Stimulated activated CD4-positive, alpha-beta T cell treated with anti-CD3 and anti-CD28 coated beads, Interleukin-2, amount 100 ng/mL, for 24 hours (primary cell): ENCODE data around the gene CADM2.
"Not testable (repeated sequence)": the region's sequence is repeated elsewhere in the genome, so short reads cannot be mapped to it uniquely, and the experiment has no call there.

Experiments
- DNase-seq, 2 donors: peaks; one replicate each; pipeline ENCODE4 v3.0.0-alpha.2; 2020

Gene CADM2

DNA sequence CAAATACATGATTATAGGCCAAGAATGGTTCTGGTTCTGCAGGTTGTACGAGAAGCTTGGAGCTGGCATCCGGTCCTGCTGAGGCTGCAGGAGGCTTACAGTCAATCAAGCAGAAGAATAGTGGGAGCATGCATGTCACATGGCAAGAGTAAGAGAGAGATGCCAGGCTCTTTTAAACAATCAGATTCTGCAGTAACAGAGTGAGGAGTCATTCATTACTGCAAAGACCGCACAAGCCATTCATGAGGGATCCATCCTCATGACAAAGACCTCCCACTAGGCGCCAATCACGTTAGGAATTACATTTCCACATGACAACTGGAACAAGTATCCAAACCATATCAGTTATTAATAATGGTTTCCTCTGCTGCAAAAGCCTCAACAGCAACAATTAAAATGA lies 536.8 kb downstream of the CADM2 start:
- no peak for DNase-seq

GRCh38 chr3:85498177-85498576 lies 539.4 kb downstream of the CADM2 start:
- DNase-seq, result no peak

DNA sequence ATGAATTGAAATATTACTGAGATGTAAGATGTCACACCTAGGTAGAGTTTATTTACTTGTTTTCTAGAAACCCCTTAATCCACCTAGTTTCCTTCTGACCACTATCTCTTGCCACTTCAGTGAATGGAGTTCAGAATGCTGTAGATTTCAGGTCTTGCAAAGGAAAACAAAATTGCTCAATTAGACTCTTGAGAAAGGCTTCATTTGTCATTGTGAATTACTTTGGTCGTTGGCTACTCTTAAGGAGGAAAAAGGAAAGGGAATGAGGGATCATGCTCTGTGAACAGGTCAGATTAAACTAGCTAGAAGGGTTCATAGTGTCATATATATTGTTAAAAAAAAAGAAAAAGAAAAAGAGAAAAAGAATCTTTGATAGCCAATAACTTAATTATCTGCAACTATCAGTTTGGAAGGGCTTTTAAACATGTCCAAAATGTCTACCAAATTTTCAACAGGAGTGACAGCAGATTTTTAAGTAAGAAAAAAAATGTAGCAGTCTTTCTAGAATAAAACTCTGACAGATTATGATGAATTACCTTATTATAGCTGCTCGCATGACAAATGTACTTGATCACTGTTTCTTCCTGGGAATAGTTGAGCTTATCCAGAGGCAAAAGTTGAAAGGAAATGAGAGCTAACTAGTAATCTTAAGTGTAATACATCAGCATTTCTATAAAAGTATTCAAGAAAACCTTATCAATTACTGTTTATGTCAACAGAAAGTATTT lies 543.5 kb downstream of the CADM2 start:
- DNase-seq, result no peak

- DNase-seq, result not testable (repeated sequence)
Observed at GRCh38 chr3:85504129-85504784, 545.5 kb downstream of the CADM2 start.

- not testable (repeated sequence) for DNase-seq
Observed at GRCh38 chr3:85504785-85505511, 546.2 kb downstream of the CADM2 start.

GRCh38 chr3:85507052-85507451 lies 548.3 kb downstream of the CADM2 start:
- DNase-seq, result not testable (repeated sequence)

- no peak for DNase-seq
Observed at GRCh38 chr3:85508659-85509058, 549.9 kb downstream of the CADM2 start.

DNA sequence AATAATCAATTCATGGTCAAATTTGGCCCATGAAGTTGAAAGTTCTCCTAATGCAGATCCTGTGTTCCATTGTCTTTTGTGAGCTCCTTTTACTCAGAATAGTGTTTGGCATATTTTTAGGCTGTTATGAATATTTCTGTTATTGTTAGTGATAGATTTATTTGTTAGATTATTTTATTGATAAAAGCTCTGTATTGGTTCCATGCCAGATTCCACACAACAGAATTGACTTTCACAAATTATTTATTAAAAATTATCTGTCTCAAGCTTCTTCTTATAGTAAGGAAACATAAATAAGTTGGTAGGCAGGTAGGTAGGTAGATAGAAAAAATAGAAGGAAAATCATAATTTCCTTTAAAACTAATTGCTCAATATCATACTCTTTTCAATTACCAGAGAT lies 557.4 kb downstream of the CADM2 start:
- no peak for DNase-seq

DNA sequence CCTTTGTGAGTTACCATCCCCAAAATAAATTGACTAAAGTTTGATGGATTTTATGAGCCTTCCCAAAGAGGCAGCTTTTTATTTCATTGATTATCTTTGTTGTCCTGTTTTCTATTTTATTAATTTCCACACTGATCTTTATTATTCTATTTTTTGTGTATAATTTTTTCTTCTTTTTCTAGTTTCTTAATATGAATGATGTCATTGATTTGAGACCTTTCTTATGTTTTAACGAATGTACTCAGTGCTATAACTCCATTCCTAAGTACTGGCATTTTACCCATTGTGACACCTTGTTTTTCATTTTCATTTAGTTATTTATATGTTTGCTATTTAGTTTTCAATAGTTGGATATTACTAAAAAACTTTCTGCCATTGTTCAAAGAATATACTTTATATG lies 565.3 kb downstream of the CADM2 start:
- DNase-seq, result no peak

GRCh38 chr3:85525264-85525663 lies 566.5 kb downstream of the CADM2 start:
- no peak for DNase-seq

- DNase-seq, result no peak
Observed at GRCh38 chr3:85533586-85533985, 574.8 kb downstream of the CADM2 start.

DNA sequence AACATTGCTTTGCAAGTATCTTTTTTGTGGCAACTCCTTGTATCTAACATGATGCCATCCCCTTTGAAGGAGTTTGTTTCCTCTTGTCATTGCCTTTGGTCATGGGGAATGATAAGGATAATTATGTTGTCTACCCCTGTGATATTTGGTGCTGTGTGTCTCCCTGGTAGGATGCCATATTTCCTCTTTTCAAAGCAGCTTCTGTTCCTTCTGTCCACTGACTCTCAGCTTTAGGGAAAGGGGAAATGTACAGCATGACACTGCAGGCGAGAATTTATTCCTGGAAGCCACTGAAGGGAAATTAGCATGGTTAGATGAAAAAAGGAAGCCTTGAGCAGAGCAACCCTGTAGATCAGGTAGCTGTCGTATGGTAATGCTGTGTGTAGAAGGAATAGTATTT lies 576.7 kb downstream of the CADM2 start:
- no peak for DNase-seq

DNA sequence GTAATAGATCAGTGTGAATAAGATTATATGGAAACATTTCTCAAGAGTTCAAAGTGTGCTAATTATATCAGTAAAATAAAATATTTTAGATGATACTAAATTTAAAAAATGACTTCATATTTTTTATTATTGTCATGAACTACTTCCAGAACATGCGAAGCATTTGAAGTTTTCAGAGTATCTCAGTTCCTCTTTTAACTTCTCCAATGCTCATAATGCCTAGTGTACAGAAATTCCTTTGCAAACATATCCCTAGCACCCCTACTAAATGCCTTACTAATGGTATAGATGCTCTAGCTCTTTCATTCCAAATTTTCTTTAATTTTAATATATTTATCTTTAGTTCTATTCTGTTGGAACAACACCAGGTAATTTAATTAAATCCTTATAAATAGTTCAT lies 580.4 kb downstream of the CADM2 start:
- no peak for DNase-seq

GRCh38 chr3:85554153-85554552 lies 595.4 kb downstream of the CADM2 start:
- DNase-seq, result no peak

DNA sequence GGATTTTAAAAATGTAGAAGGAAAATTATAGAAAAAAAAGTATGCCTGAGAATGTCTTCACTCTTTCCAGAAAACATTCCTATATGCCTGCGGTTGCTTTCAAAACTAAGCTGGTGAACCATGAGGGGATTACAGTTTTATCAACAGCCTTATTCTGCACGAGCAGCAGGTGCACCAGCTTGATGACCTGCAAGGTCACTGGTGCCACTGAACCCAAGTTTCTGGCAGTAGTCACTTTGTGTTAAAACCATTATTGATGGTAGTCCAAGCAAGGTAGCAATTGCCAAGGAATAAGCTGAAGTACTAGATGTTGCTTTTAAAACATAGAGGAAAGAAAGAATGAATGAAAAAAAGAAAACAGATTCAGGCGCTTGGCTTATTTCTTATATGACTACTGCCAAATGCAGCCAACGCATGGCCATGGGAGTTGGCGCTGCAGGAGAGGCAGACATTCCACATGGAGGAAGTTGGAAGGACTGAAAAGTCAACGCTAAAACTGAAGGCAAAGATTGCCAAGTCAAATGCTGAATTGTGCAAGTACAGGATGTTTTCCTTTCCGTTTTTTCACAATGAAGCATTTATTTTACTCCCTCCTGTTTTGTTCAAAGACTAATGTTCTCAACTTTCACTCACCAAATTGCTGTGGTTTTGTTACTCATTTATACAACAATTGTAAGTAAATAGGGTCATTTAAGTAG lies 601.4 kb downstream of the CADM2 start:
- DNase-seq, result no peak

DNA sequence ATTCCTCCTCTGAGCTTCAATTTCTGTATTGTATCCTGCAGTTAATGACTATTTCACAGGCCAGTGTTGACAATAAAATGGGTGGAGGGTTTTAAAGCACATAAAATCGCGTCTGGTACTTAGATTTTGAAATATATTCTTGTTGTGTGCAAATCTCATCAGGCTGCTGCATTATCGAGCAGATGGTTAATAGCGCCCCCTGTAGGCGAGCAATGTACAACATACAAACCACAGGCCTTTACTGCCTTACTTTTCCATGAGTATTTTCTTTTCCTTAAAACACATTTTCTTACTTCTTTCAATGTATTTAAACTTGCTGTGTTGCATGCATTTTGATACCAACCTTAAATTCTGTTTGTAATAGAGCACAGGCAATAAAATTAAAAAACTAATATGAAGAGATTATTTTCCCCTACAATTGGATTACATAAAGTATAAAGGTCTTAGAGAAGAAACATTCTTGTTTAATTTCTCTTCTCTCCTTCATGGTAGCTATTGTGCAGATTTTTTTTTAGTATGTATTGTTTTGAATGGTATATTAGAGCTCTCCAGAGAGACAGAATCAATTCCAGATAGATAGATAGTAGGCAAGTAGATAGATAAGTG lies 608.4 kb downstream of the CADM2 start:
- DNase-seq, result peak; percentile 19 to 24

GRCh38 chr3:85570819-85571218 lies 612.0 kb downstream of the CADM2 start:
- DNase-seq, result no peak

- no peak for DNase-seq
Observed at GRCh38 chr3:85571835-85572234, 613.0 kb downstream of the CADM2 start.

DNA sequence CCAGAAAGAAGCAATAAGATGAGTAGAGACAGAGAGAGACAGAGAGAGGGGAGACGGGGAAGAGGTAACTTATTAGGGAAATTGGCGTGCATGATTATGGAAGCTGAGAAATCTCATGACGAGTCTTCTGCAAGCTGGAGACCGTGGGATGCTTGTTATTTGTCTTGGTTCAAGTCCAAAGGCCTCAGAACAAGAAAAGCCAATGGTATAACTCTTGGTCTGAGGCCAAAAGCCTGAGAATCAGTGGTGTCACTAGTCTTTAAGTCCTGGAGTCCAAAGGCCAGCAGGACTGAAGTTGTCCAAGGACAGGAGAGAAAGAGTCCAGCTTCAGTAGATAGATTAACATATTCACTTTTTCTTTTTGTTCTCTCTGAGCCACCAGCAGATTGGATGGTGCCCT lies 613.6 kb downstream of the CADM2 start:
- no peak for DNase-seq

DNA sequence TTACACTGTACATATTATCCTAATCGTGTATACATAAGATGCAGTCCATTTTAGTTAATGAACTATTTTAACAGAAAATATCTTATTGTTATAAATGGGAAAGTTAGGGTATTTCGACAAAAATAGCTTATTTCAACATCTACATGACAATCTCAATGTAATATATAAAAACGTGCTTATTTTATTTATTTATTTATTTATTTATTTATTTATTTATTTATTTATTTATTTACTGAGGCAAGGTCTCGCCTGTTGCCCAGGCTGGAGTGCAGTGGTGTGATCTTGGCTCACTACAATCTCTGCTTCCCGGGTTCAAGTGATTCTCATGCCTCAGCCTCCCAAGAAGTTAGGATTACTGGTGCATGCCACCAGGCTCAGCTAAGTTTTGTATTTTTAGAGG lies 614.2 kb downstream of the CADM2 start:
- no peak for DNase-seq

DNA sequence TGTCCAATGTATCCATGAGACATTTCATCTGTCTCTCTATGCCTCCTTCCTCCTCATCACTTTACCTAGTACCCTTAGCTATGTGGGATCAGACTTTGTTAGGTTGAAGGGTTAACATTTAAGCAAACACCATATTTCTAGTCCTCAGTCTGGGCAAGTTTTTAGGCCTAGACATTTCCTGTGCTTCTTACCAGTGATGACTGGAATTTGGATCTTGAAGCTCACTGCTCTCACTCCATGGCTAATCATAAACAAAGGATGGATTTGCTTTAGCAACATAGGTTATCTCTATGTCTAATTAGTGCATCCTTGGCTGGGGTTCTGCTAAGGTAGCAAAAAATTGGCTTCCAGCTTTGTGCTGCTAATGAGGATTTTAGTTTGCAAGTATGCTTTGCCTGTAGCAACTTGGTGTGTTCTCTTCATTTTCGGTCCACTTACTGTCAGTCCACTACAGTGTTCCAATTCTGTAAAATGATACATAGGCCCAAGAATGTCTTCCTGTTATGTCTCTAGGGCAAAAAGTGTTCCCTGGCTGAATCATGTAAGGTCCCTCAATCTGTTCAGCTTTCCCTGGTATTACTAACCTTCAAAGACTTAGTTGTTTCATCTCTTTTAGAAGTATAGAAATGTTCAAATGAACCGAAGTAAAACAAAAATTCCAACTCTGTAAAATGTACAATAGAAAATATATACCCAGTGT lies 615.4 kb downstream of the CADM2 start:
- DNase-seq, result no peak

DNA sequence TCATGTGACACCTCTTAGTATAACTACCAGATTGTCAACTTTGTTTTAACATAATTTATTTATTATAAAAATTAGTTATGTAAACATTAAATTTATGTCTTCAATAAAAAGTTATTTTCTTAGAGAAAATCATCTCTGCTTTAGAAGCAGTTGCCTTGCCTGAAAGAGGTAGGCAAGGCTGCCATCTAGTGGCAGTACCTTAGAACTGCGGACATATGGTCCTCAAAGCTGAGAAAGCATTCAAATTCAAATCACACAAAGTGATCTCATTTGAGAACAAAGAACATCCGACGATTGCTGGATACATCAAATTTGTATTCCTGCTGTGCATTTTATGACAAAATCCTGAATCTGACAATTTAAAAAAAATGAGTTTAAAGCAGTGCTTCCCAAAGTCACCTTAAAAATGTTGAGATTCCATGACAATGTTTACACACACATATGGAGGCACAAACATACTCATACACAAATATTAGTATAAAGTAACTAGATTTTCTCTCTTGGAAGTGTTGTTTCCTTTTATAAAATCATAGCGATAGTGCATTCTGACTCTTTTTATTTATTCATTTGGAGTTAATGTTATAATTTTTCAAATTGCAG lies 617.4 kb downstream of the CADM2 start:
- DNase-seq, result peak; percentile 45 to 53
